ENCODE results near the gene GP5. TPM values are rescaled to one million over a fixed set of nuclear protein-coding genes. Genes with fewer than 3 reads are reported as not detected.
A peak's percentile ranks its signal among the peaks of the same experiment; 100 is the strongest.

GP5 gene
- total RNA-seq, 1 donor from 2014 or later = 0.42 TPM

- no peak for DNase-seq (ENCODE audit: low read depth)
- no peak overlapping the region for H3K4me3 ChIP-seq (ENCODE audit: low read depth, low read length)
- TF ChIP-seq CTCF (IDR thresholded peaks at IDR 0.05; ENCODE audit: insufficient read depth, low read length, poor library complexity, severe bottlenecking) = no peak
- no peaks in the 10 kb centered on the region for H3K36me3 ChIP-seq (ENCODE audit: control insufficient read depth, insufficient read depth, low read length)
- H3K27me3 ChIP-seq (ENCODE audit: control insufficient read depth, insufficient read depth, low read length) = no peaks in the 10 kb centered on the region
These were observed 6.7 kb upstream of the GP5 start for GRCh38 chr3:194405766-194406165.

- Histone ChIP-seq H3K36me3 (ENCODE audit: control insufficient read depth, insufficient read depth, low read length) (no peaks in the 10 kb centered on the region), H3K27me3 (ENCODE audit: control insufficient read depth, insufficient read depth, low read length) (peaks cover 2% of the 10 kb centered on the region), H3K4me3 (ENCODE audit: low read depth, low read length) (no peak overlapping the region)
- no peak for DNase-seq (ENCODE audit: low read depth)
- TF ChIP-seq CTCF (IDR thresholded peaks at IDR 0.05; ENCODE audit: insufficient read depth, low read length, poor library complexity, severe bottlenecking) = peak; percentile 62
These were observed 5.5 kb upstream of the GP5 start for GRCh38 chr3:194404365-194405140.

GRCh38 chr3:194401868-194402329, 2.8 kb upstream of the GP5 start:
- no peaks in the 10 kb centered on the region for H3K36me3 ChIP-seq (ENCODE audit: control insufficient read depth, insufficient read depth, low read length)
- DNase-seq (ENCODE audit: low read depth) = no peak
- H3K27me3 ChIP-seq (ENCODE audit: control insufficient read depth, insufficient read depth, low read length) = peaks cover 16% of the 10 kb centered on the region
- TF ChIP-seq CTCF (IDR thresholded peaks at IDR 0.05; ENCODE audit: insufficient read depth, low read length, poor library complexity, severe bottlenecking) = no peak
- no peak overlapping the region for H3K4me3 ChIP-seq (ENCODE audit: low read depth, low read length)

GRCh38 chr3:194401346-194401745, 2.3 kb upstream of the GP5 start:
- DNase-seq (ENCODE audit: low read depth) = no peak
- H3K36me3 ChIP-seq (ENCODE audit: control insufficient read depth, insufficient read depth, low read length) = no peaks in the 10 kb centered on the region
- peaks cover 21% of the 10 kb centered on the region for H3K27me3 ChIP-seq (ENCODE audit: control insufficient read depth, insufficient read depth, low read length)
- H3K4me3 ChIP-seq (ENCODE audit: low read depth, low read length) = no peak overlapping the region
- TF ChIP-seq CTCF (IDR thresholded peaks at IDR 0.05; ENCODE audit: insufficient read depth, low read length, poor library complexity, severe bottlenecking) = no peak

GRCh38 chr3:194399874-194400411, 877 bp upstream of the GP5 start:
- H3K27me3 ChIP-seq (ENCODE audit: control insufficient read depth, insufficient read depth, low read length) = peaks cover 26% of the 10 kb centered on the region
- H3K4me3 ChIP-seq (ENCODE audit: low read depth, low read length) = no peak overlapping the region
- DNase-seq (ENCODE audit: low read depth) = no peak
- no peaks in the 10 kb centered on the region for H3K36me3 ChIP-seq (ENCODE audit: control insufficient read depth, insufficient read depth, low read length)
- no peak for TF ChIP-seq CTCF (IDR thresholded peaks at IDR 0.05; ENCODE audit: insufficient read depth, low read length, poor library complexity, severe bottlenecking)

All from kidney epithelial cell (primary cell).